ENCODE results near the gene ASIC4. TPM values are rescaled to one million over a fixed set of nuclear protein-coding genes. Genes with fewer than 3 reads are reported as not detected.

The ASIC4 gene
- total and polyA plus RNA-seq, 2 of the 13 experiments (the other 11 are each of a cell fraction or from before 2014, with no cell fraction given) = 0.03 TPM; not detected in 1

GRCh38 chr2:219562049-219563020 is 48.1 kb downstream of the ASIC4 start (continued):
- TF ChIP-seq, protein P1, sequence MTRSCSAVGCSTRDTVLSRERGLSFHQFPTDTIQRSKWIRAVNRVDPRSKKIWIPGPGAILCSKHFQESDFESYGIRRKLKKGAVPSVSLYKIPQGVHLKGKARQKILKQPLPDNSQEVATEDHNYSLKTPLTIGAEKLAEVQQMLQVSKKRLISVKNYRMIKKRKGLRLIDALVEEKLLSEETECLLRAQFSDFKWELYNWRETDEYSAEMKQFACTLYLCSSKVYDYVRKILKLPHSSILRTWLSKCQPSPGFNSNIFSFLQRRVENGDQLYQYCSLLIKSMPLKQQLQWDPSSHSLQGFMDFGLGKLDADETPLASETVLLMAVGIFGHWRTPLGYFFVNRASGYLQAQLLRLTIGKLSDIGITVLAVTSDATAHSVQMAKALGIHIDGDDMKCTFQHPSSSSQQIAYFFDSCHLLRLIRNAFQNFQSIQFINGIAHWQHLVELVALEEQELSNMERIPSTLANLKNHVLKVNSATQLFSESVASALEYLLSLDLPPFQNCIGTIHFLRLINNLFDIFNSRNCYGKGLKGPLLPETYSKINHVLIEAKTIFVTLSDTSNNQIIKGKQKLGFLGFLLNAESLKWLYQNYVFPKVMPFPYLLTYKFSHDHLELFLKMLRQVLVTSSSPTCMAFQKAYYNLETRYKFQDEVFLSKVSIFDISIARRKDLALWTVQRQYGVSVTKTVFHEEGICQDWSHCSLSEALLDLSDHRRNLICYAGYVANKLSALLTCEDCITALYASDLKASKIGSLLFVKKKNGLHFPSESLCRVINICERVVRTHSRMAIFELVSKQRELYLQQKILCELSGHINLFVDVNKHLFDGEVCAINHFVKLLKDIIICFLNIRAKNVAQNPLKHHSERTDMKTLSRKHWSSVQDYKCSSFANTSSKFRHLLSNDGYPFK (CRISPR knock-in tag; IDR thresholded peaks at IDR 0.05; ENCODE audit: borderline replicate concordance) = no peak
- no peak for TF ChIP-seq SATB2 (CRISPR knock-in tag; IDR thresholded peaks at IDR 0.05)
- TF ChIP-seq SRSF4 (IDR thresholded peaks at IDR 0.05; ENCODE audit: low read depth, low read length, poor library complexity, severe bottlenecking) = no peak
- TF ChIP-seq HOXA5 (CRISPR knock-in tag; IDR thresholded peaks at IDR 0.05) = no peak
- no peak for TF ChIP-seq HNRNPLL (IDR thresholded peaks at IDR 0.05; ENCODE audit: low read depth, low read length, poor library complexity, severe bottlenecking)
- TF ChIP-seq, protein P2, sequence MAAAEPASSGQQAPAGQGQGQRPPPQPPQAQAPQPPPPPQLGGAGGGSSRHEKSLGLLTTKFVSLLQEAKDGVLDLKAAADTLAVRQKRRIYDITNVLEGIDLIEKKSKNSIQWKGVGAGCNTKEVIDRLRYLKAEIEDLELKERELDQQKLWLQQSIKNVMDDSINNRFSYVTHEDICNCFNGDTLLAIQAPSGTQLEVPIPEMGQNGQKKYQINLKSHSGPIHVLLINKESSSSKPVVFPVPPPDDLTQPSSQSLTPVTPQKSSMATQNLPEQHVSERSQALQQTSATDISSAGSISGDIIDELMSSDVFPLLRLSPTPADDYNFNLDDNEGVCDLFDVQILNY (CRISPR knock-in tag; conservative IDR thresholded peaks at IDR 0.05) = no peak
- no peak for TF ChIP-seq HMG20B (CRISPR knock-in tag; conservative IDR thresholded peaks at IDR 0.05)
- no peak for TF ChIP-seq MAFK (conservative IDR thresholded peaks at IDR 0.05 in 1 of 2, IDR thresholded peaks at IDR 0.05 in 1 of 2; ENCODE audit: low read length in 2 of 2)
- no peak for TF ChIP-seq KDM6A (CRISPR knock-in tag; IDR thresholded peaks at IDR 0.05; ENCODE audit: low read depth)
- TF ChIP-seq CAMTA2 (CRISPR knock-in tag; IDR thresholded peaks at IDR 0.05; ENCODE audit: borderline replicate concordance) = no peak
- no peak for TF ChIP-seq MEIS2 (CRISPR knock-in tag; IDR thresholded peaks at IDR 0.05)
- no peak for TF ChIP-seq ZNF362 (CRISPR knock-in tag; IDR thresholded peaks at IDR 0.05; ENCODE audit: borderline replicate concordance)
- no peak for TF ChIP-seq ZNF501 (CRISPR knock-in tag; IDR thresholded peaks at IDR 0.05)
- TF ChIP-seq ZNF468 (CRISPR knock-in tag; IDR thresholded peaks at IDR 0.05) = no peak
- no peak for TF ChIP-seq ZNF235 (CRISPR knock-in tag; IDR thresholded peaks at IDR 0.05; ENCODE audit: borderline replicate concordance)
- no peak for TF ChIP-seq ZNF597 (CRISPR knock-in tag; IDR thresholded peaks at IDR 0.05)
- TF ChIP-seq AKAP8 (CRISPR knock-in tag; IDR thresholded peaks at IDR 0.05) = no peak
- TF ChIP-seq JDP2 (CRISPR knock-in tag; IDR thresholded peaks at IDR 0.05; ENCODE audit: borderline replicate concordance) = no peak
- TF ChIP-seq ZNF616 (CRISPR knock-in tag; IDR thresholded peaks at IDR 0.05; ENCODE audit: low read depth) = no peak

All from HepG2 (cell line).